GM23248 (cell line): Measurements from ENCODE around the gene PDCD1LG2. TPM values are rescaled to one million over a fixed set of nuclear protein-coding genes. Genes with fewer than 3 reads are reported as not detected.
A peak's percentile ranks its signal among the peaks of the same experiment; 100 is the strongest.

Experiments
- DNase-seq: peaks from one replicate; pipeline ENCODE4 v3.0.0-alpha.2; 2015
- H2AFZ ChIP-seq: fragments of 200-600 bp; sonication (generic); 2 replicates; pipeline ENCODE4 v1.6.1; 2016; ENCODE audit warnings: antibody characterized with exemption
- H3F3A ChIP-seq: fragments of 200-600 bp; sonication (generic); 2 replicates; pipeline ENCODE4 v1.6.1; 2016; ENCODE audit warnings: mild to moderate bottlenecking, antibody characterized with exemption, mixed run types; ENCODE audit not compliant: insufficient read depth
- H3K27ac ChIP-seq: fragments of 200-600 bp; sonication (generic); 2 replicates; pipeline ENCODE4 v1.5.1; 2016; ENCODE audit warnings: mild to moderate bottlenecking
- H3K27me3 ChIP-seq: fragments of 200-600 bp; sonication (generic); replicated peaks from 2 replicates; pipeline ENCODE4 v1.6.1; 2016; ENCODE audit warnings: mild to moderate bottlenecking; ENCODE audit not compliant: insufficient read depth
- H3K36me3 ChIP-seq: fragments of 200-600 bp; sonication (generic); 2 replicates; pipeline ENCODE4 v1.6.1; 2016; ENCODE audit warnings: low read depth, mild to moderate bottlenecking
- H3K4me1 ChIP-seq: fragments of 200-600 bp; sonication (generic); 2 replicates; pipeline ENCODE4 v1.6.1; 2016; ENCODE audit warnings: mild to moderate bottlenecking; ENCODE audit not compliant: insufficient read depth
- H3K4me2 ChIP-seq: fragments of 200-600 bp; sonication (generic); one replicate; pipeline ENCODE4 v1.6.1; 2016; ENCODE audit warnings: mild to moderate bottlenecking; ENCODE audit not compliant: unreplicated experiment
- H3K4me3 ChIP-seq: fragments of 200-600 bp; sonication (generic); 2 replicates; pipeline ENCODE4 v1.5.1; 2016; ENCODE audit warnings: mild to moderate bottlenecking
- H3K79me2 ChIP-seq: fragments of 200-600 bp; sonication (generic); 2 replicates; pipeline ENCODE4 v1.6.1; 2016; ENCODE audit warnings: mild to moderate bottlenecking; ENCODE audit not compliant: insufficient read depth
- H3K9ac ChIP-seq: fragments of 200-600 bp; sonication (generic); 2 replicates; pipeline ENCODE4 v1.6.1; 2016; ENCODE audit warnings: mild to moderate bottlenecking
- H3K9me2 ChIP-seq: fragments of 200-600 bp; sonication (generic); 2 replicates; pipeline ENCODE4 v1.6.1; 2016; ENCODE audit warnings: mixed run types, mild to moderate bottlenecking, moderate library complexity; ENCODE audit not compliant: insufficient read depth
- H3K9me3 ChIP-seq: fragments of 200-600 bp; sonication (generic); one replicate; pipeline ENCODE4 v1.6.1; 2017; ENCODE audit warnings: low read depth
- H4K20me1 ChIP-seq: fragments of 200-600 bp; sonication (generic); 2 replicates; pipeline ENCODE4 v1.6.0; 2016; ENCODE audit not compliant: insufficient read depth
- EZH2 ChIP-seq: fragments of 200-600 bp; sonication (generic); IDR thresholded peaks from 2 replicates; pipeline ENCODE4 v1.6.1; 2018; ENCODE audit warnings: antibody characterized with exemption, mild to moderate bottlenecking; ENCODE audit not compliant: insufficient read depth, poor library complexity, severe bottlenecking
- EZH2phosphoT487 ChIP-seq: fragments of 200-600 bp; sonication (generic); IDR thresholded peaks from 2 replicates; pipeline ENCODE4 v1.6.1; 2018; ENCODE audit warnings: antibody characterized with exemption, moderate library complexity, mild to moderate bottlenecking, low read depth; ENCODE audit not compliant: insufficient read depth
- WGBS, 2 experiments: methylation state at CpG; one replicate each; pipeline ENCODE4 v1.1.6; 2015 to 2017; ENCODE audit warnings: low lambda C conversion rate in 2 of 2, low coverage in 1 of 2; ENCODE audit errors: missing lambda C conversion rate in 2 of 2; 5-methylcytosine and 5-hydroxymethylcytosine counted together
- in situ Hi-C: fragments of 300-500 bp; cut with MboI; formaldehyde crosslinking; loops from 2 replicates; pipeline ENCODE4 v1.15.0; 2020
- polyA plus RNA-seq: library from polyadenylated mRNA; unstranded; fragments of >200 nt; fragmentation: Nextera tagmentation; extraction: Ambion mirVana; gene quantifications from 2 replicates; pipeline ENCODE4 v1.2.1, GENCODE V29; 2016
- total RNA-seq: library from RNA; depleted of rRNA; stranded (reverse); fragments of >200 nt; shearing (Covaris generic); gene quantifications from 2 replicates; pipeline ENCODE4 v1.2.3, GENCODE V29; 2014

Gene PDCD1LG2
- total and polyA plus RNA-seq, 2 experiments from 2014 or later, result 31.7 to 34.7 TPM

GRCh38 chr9:5536684-5537083 lies 26.4 kb downstream of the PDCD1LG2 start:
- WGBS, 2 experiments, result 97 to 98% methylated on average over 2 of the region's 2 CpGs
- in situ Hi-C loops, result no loop called here
- no peak for TF ChIP-seq EZH2
- no peak for TF ChIP-seq EZH2phosphoT487

GRCh38 chr9:5543875-5544702 lies 33.8 kb downstream of the PDCD1LG2 start:
- no peak overlapping the region for H3K9ac ChIP-seq
- no peaks in the 10 kb centered on the region for H3K79me2 ChIP-seq
- H3K9me3 ChIP-seq, result no peaks in the 10 kb centered on the region
- H3K36me3 ChIP-seq, result peaks cover 18% of the 10 kb centered on the region
- H3K27ac ChIP-seq, result no peak overlapping the region
- H4K20me1 ChIP-seq, result no peaks in the 10 kb centered on the region
- in situ Hi-C loops, result no loop called here
- TF ChIP-seq EZH2phosphoT487 (no peak), EZH2 (no peak)
- no peak for DNase-seq
- peaks cover 11% of the 10 kb centered on the region; the same call in 1 of the 2 replicates for H3F3A ChIP-seq
- H3K4me1 ChIP-seq, result no peaks in the 10 kb centered on the region
- 72 to 81% methylated on average over 2 of the region's 2 CpGs for WGBS, 2 experiments
- no peak overlapping the region for H3K4me2 ChIP-seq
- H3K27me3 ChIP-seq, result no peaks in the 10 kb centered on the region
- no peaks in the 10 kb centered on the region for H3K9me2 ChIP-seq
- no peak overlapping the region for H2AFZ ChIP-seq
- no peak overlapping the region for H3K4me3 ChIP-seq

More at GRCh38 chr9:5536684-5537083, 26.4 kb downstream of the PDCD1LG2 start:
- Histone ChIP-seq H3F3A (no peaks in the 10 kb centered on the region), H3K9me2 (no peaks in the 10 kb centered on the region), H3K36me3 (peaks cover 42% of the 10 kb centered on the region), H3K9ac (no peak overlapping the region), H3K27ac (no peak overlapping the region), H4K20me1 (no peaks in the 10 kb centered on the region), H3K79me2 (peaks cover 6% of the 10 kb centered on the region; the same call in 1 of the 2 replicates), H3K27me3 (no peaks in the 10 kb centered on the region), H3K4me1 (no peaks in the 10 kb centered on the region), H3K4me3 (no peak overlapping the region), H2AFZ (no peak overlapping the region), H3K4me2 (no peak overlapping the region), H3K9me3 (no peaks in the 10 kb centered on the region)
- DNase-seq, result no peak

GRCh38 chr9:5549658-5550650 lies 39.6 kb downstream of the PDCD1LG2 start:
- Histone ChIP-seq H3K9me3 (no peaks in the 10 kb centered on the region), H3K9me2 (no peaks in the 10 kb centered on the region), H3K79me2 (no peaks in the 10 kb centered on the region), H3K27ac (peak overlapping the region; percentile 27; the same call in 1 of the 2 replicates), H3K27me3 (no peaks in the 10 kb centered on the region), H4K20me1 (no peaks in the 10 kb centered on the region), H3F3A (peaks cover 31% of the 10 kb centered on the region), H3K4me3 (no peak overlapping the region), H2AFZ (no peak overlapping the region), H3K36me3 (no peaks in the 10 kb centered on the region), H3K9ac (no peak overlapping the region), H3K4me2 (peak overlapping the region; percentile 50), H3K4me1 (peaks cover 35% of the 10 kb centered on the region)
- no peak for TF ChIP-seq EZH2phosphoT487
- TF ChIP-seq EZH2, result no peak
- 23 to 28% methylated on average over 4 of the region's 4 CpGs for WGBS, 2 experiments
- in situ Hi-C loops, result no loop called here
- DNase-seq, result peak; percentile 73

DNA sequence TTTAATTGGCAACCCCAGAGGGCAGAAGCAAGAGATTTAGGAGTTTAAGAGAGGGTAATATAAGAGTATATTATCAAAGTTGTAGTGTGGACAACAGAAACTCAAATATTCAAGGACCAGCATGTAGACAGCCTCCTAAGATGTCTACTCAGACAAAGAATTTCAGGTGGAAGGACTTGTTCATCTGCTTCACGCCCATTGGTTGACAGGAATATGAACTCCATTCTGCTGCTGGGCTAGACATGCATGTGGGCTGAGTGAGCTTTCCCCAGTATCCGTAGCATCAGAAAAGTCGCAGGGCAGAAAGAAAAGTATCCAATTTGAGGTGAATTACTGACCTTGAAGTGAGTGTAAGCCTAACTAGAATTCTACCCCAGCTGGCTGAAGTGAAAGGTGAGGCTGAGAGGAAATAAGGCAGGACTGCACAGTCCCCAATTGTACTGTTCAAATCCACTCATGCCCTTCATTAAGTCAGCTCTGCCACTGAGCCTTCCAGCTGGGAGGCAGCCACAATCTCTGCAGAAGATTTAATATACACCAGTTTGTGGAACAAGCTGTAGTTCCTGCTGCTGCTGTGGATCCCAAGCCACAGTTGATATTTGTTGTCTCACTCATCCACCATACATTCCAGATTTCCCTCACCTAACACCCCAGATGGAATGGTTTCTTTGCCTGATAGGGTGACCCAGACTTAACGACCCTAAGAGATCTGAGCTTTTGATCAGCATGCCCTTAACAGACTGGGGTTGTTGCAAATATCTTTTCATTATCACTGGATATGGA lies 41.2 kb downstream of the PDCD1LG2 start:
- in situ Hi-C loops, result no loop called here

More for the DNA sequence above, 41.2 kb downstream of the PDCD1LG2 start:
- no peak overlapping the region for H3K9ac ChIP-seq
- no peaks in the 10 kb centered on the region for H4K20me1 ChIP-seq
- H3K27ac ChIP-seq, result no peak overlapping the region
- H3K9me2 ChIP-seq, result peaks cover 7% of the 10 kb centered on the region; the same call in 1 of the 2 replicates
- no peaks in the 10 kb centered on the region for H3K9me3 ChIP-seq
- H3K4me1 ChIP-seq, result peaks cover 38% of the 10 kb centered on the region
- no peak overlapping the region for H3K4me2 ChIP-seq
- no peak for DNase-seq
- no peak overlapping the region for H2AFZ ChIP-seq
- TF ChIP-seq EZH2 (no peak), EZH2phosphoT487 (no peak)
- H3F3A ChIP-seq, result peaks cover 31% of the 10 kb centered on the region
- H3K27me3 ChIP-seq, result no peaks in the 10 kb centered on the region
- 89% methylated on average over 4 of the region's 4 CpGs for WGBS, 2 experiments
- H3K36me3 ChIP-seq, result no peaks in the 10 kb centered on the region
- no peaks in the 10 kb centered on the region for H3K79me2 ChIP-seq
- H3K4me3 ChIP-seq, result no peak overlapping the region
